Measurements from ENCODE around the gene SPEN. TPM values are rescaled to one million over a fixed set of nuclear protein-coding genes. Genes with fewer than 3 reads are reported as not detected.

Gene SPEN
- total RNA-seq, 1 experiment from 2014 or later = 70.3 TPM

GRCh38 chr1:15942661-15943327 is 95.3 kb downstream of the SPEN start:
- H3K4me1 ChIP-seq (ENCODE audit: insufficient read depth, low read length, poor library complexity, severe bottlenecking) = no peaks in the 10 kb centered on the region
- POLR2A ChIA-PET (ENCODE audit: low non-redundant PET) = no interaction called here
- no peak for DNase-seq (ENCODE audit: low spot score)
- H3K4me3 ChIP-seq (ENCODE audit: low read depth, low read length, poor library complexity, severe bottlenecking) = no peak overlapping the region
- H3K9me3 ChIP-seq (ENCODE audit: low read depth, low read length, poor library complexity, severe bottlenecking) = no peaks in the 10 kb centered on the region
- no peaks in the 10 kb centered on the region for H3K27me3 ChIP-seq (replicated peaks; ENCODE audit: insufficient read depth, low read depth, low read length, poor library complexity)
- TF ChIP-seq CTCF (conservative IDR thresholded peaks at IDR 0.05; ENCODE audit: low read depth, low read length) (no peak), EZH2 (IDR thresholded peaks at IDR 0.05; ENCODE audit: borderline replicate concordance, low read depth, low read length, poor library complexity, severe bottlenecking) (no peak)
- intact Hi-C loops (cut with micrococcal nuclease; ENCODE audit: unreplicated experiment) = no loop called here
- H3K27ac ChIP-seq (ENCODE audit: low read depth, low read length, poor library complexity, severe bottlenecking) = no peak overlapping the region
- peaks cover 83% of the 10 kb centered on the region for H3K36me3 ChIP-seq (ENCODE audit: insufficient read depth, low read length, poor library complexity, severe bottlenecking)
- CTCF ChIA-PET = no interaction called here
- BruUV-seq (replicated peaks) = no TSS peak

GRCh38 chr1:15943328-15943991 is 96.0 kb downstream of the SPEN start:
- H3K36me3 ChIP-seq (ENCODE audit: insufficient read depth, low read length, poor library complexity, severe bottlenecking) = peaks cover 82% of the 10 kb centered on the region
- H3K4me1 ChIP-seq (ENCODE audit: insufficient read depth, low read length, poor library complexity, severe bottlenecking) = peaks cover under 1% of the 10 kb centered on the region
- H3K4me3 ChIP-seq (ENCODE audit: low read depth, low read length, poor library complexity, severe bottlenecking) = no peak overlapping the region
- TF ChIP-seq EZH2 (IDR thresholded peaks at IDR 0.05; ENCODE audit: borderline replicate concordance, low read depth, low read length, poor library complexity, severe bottlenecking) = no peak
- TF ChIP-seq CTCF (conservative IDR thresholded peaks at IDR 0.05; ENCODE audit: low read depth, low read length) = no peak
- DNase-seq (ENCODE audit: low spot score) = no peak
- no peak overlapping the region for H3K27ac ChIP-seq (ENCODE audit: low read depth, low read length, poor library complexity, severe bottlenecking)
- CTCF ChIA-PET = no interaction called here
- no peaks in the 10 kb centered on the region for H3K9me3 ChIP-seq (ENCODE audit: low read depth, low read length, poor library complexity, severe bottlenecking)
- POLR2A ChIA-PET (ENCODE audit: low non-redundant PET) = no interaction called here
- H3K27me3 ChIP-seq (replicated peaks; ENCODE audit: insufficient read depth, low read depth, low read length, poor library complexity) = no peaks in the 10 kb centered on the region
- intact Hi-C loops (cut with micrococcal nuclease; ENCODE audit: unreplicated experiment) = no loop called here
- no TSS peak for BruUV-seq (replicated peaks)

- DNase-seq (ENCODE audit: low spot score) = no peak
- Histone ChIP-seq H3K36me3 (ENCODE audit: insufficient read depth, low read length, poor library complexity, severe bottlenecking) (peaks cover 78% of the 10 kb centered on the region), H3K4me1 (ENCODE audit: insufficient read depth, low read length, poor library complexity, severe bottlenecking) (peaks cover 5% of the 10 kb centered on the region), H3K27me3 (replicated peaks; ENCODE audit: insufficient read depth, low read depth, low read length, poor library complexity) (no peaks in the 10 kb centered on the region), H3K27ac (ENCODE audit: low read depth, low read length, poor library complexity, severe bottlenecking) (no peak overlapping the region), H3K9me3 (ENCODE audit: low read depth, low read length, poor library complexity, severe bottlenecking) (no peaks in the 10 kb centered on the region), H3K4me3 (ENCODE audit: low read depth, low read length, poor library complexity, severe bottlenecking) (no peak overlapping the region)
- CTCF ChIA-PET = no interaction called here
- no TSS peak for BruUV-seq (replicated peaks)
- POLR2A ChIA-PET (ENCODE audit: low non-redundant PET) = no interaction called here
- intact Hi-C loops (cut with micrococcal nuclease; ENCODE audit: unreplicated experiment) = no loop called here
- no peak for TF ChIP-seq CTCF (conservative IDR thresholded peaks at IDR 0.05; ENCODE audit: low read depth, low read length)
- no peak for TF ChIP-seq EZH2 (IDR thresholded peaks at IDR 0.05; ENCODE audit: borderline replicate concordance, low read depth, low read length, poor library complexity, severe bottlenecking)
Measured at GRCh38 chr1:15943992-15944307, 96.4 kb downstream of the SPEN start.
